Subcutaneous abdominal adipose tissue (tissue), 5 donors: ENCODE data around the gene OR3A3.
"Not testable (repeated sequence)": the region's sequence is repeated elsewhere in the genome, so short reads cannot be mapped to it uniquely, and the experiment has no call there.

ENCODE experiments used
- H3K27ac ChIP-seq: one replicate; pipeline ENCODE4 v1.7.0; 2013; ENCODE audit warnings: low read depth, mild to moderate bottlenecking, inconsistent platforms, low read length, moderate library complexity
- H3K27me3 ChIP-seq, 5 donors: one replicate each; pipeline ENCODE4 v1.7.0; 2013; ENCODE audit warnings: low read length in 5 of 5, inconsistent platforms in 1 of 5; ENCODE audit not compliant: control insufficient read depth in 5 of 5, insufficient read depth in 4 of 5
- H3K36me3 ChIP-seq, 5 donors: one replicate each; pipeline ENCODE4 v1.7.0; 2013; ENCODE audit warnings: low read length in 5 of 5; ENCODE audit not compliant: control insufficient read depth in 5 of 5, insufficient read depth in 5 of 5
- H3K4me1 ChIP-seq, 5 donors: one replicate each; pipeline ENCODE4 v1.7.0; 2013; ENCODE audit warnings: low read length in 5 of 5, mild to moderate bottlenecking in 3 of 5, moderate library complexity in 1 of 5; ENCODE audit not compliant: control insufficient read depth in 5 of 5, insufficient read depth in 5 of 5
- H3K4me3 ChIP-seq, 5 donors: one replicate each; pipeline ENCODE4 v1.7.0; 2013; ENCODE audit warnings: low read length in 5 of 5, low read depth in 1 of 5
- H3K9ac ChIP-seq, 5 donors: one replicate each; pipeline ENCODE4 v1.7.0; 2013; ENCODE audit warnings: low read length in 5 of 5, mild to moderate bottlenecking in 4 of 5, moderate library complexity in 3 of 5
- H3K9me3 ChIP-seq, 5 donors: one replicate each; pipeline ENCODE4 v1.7.0; 2013; ENCODE audit warnings: low read length in 5 of 5; ENCODE audit not compliant: control insufficient read depth in 5 of 5
- donor health status: healthy.
- donor health status: healthy.
- donor health status: healthy.
- donor health status: healthy.
- donor health status: healthy.

OR3A3 gene

GRCh38 chr17:3403856-3404255 is 7.3 kb upstream of the OR3A3 start:
- not testable (repeated sequence) for H3K27ac ChIP-seq, H3K27me3 ChIP-seq, H3K36me3 ChIP-seq, H3K4me1 ChIP-seq, H3K9ac ChIP-seq, H3K4me3 ChIP-seq
- H3K9me3 ChIP-seq, result peaks cover 2 to 17% (median 11%) of the 10 kb centered on the region in 5 donors

- H3K9ac ChIP-seq, H3K27me3 ChIP-seq, H3K27ac ChIP-seq, H3K4me1 ChIP-seq, H3K4me3 ChIP-seq, H3K36me3 ChIP-seq: not testable (repeated sequence)
- H3K9me3 ChIP-seq, result peaks cover 3 to 11% (median 5%) of the 10 kb centered on the region in 5 donors
Measured at GRCh38 chr17:3412216-3412615, 1.0 kb downstream of the OR3A3 start.

- peaks cover 0 to 3% (median 0%) of the 10 kb centered on the region in 5 donors for H3K9me3 ChIP-seq
- H3K4me1 ChIP-seq, result no peaks in the 10 kb centered on the region
- no peak overlapping the region for H3K9ac ChIP-seq
- H3K27ac ChIP-seq, result no peak overlapping the region
- no peaks in the 10 kb centered on the region for H3K36me3 ChIP-seq
- H3K27me3 ChIP-seq, result no peaks in the 10 kb centered on the region
- no peak overlapping the region for H3K4me3 ChIP-seq
Measured at GRCh38 chr17:3415610-3416009, 4.4 kb downstream of the OR3A3 start.

GRCh38 chr17:3418222-3418621 is 7.1 kb downstream of the OR3A3 start:
- no peaks in the 10 kb centered on the region for H3K27me3 ChIP-seq
- no peak overlapping the region for H3K27ac ChIP-seq
- H3K4me1 ChIP-seq, result no peaks in the 10 kb centered on the region
- peaks cover 0 to 3% (median 0%) of the 10 kb centered on the region in 5 donors for H3K9me3 ChIP-seq
- H3K36me3 ChIP-seq, result no peaks in the 10 kb centered on the region
- H3K9ac ChIP-seq, result no peak overlapping the region
- H3K4me3 ChIP-seq, result no peak overlapping the region

- not testable (repeated sequence) for H3K9ac ChIP-seq, H3K27ac ChIP-seq, H3K4me1 ChIP-seq, H3K4me3 ChIP-seq, H3K9me3 ChIP-seq, H3K36me3 ChIP-seq, H3K27me3 ChIP-seq
Measured at GRCh38 chr17:3433215-3433614, 22.0 kb downstream of the OR3A3 start.

- Histone ChIP-seq H3K9me3 (peaks cover 0 to 3% (median 0%) of the 10 kb centered on the region in 5 donors), H3K9ac (no peak within 1 kb of the TSS), H3K27me3 (no peaks in the 10 kb centered on the region), H3K27ac (no peak within 1 kb of the TSS), H3K4me1 (no peaks in the 10 kb centered on the region), H3K36me3 (no peaks in the 10 kb centered on the region), H3K4me3 (no peak within 1 kb of the TSS)
Measured at GRCh38 chr17:3433741-3434140, 22.6 kb downstream of the OR3A3 start, which contains the start of gene OR1E2. OR1E2 (minus strand) TSS chr17:3433841; CDS start chr17:3433841, 0 bp downstream.

GRCh38 chr17:3438368-3438767 is 27.2 kb downstream of the OR3A3 start:
- H3K4me1 ChIP-seq, result no peaks in the 10 kb centered on the region
- H3K27me3 ChIP-seq, result no peaks in the 10 kb centered on the region
- H3K4me3 ChIP-seq, result no peak overlapping the region
- no peak overlapping the region for H3K27ac ChIP-seq
- no peaks in the 10 kb centered on the region for H3K36me3 ChIP-seq
- no peaks in the 10 kb centered on the region for H3K9me3 ChIP-seq
- H3K9ac ChIP-seq, result no peak overlapping the region

- no peak overlapping the region for H3K9ac ChIP-seq
- no peaks in the 10 kb centered on the region for H3K9me3 ChIP-seq
- no peak overlapping the region for H3K27ac ChIP-seq
- H3K4me3 ChIP-seq, result no peak overlapping the region
- H3K4me1 ChIP-seq, result no peaks in the 10 kb centered on the region
- no peaks in the 10 kb centered on the region for H3K27me3 ChIP-seq
- no peaks in the 10 kb centered on the region for H3K36me3 ChIP-seq
Measured at GRCh38 chr17:3440451-3440850, 29.3 kb downstream of the OR3A3 start.

GRCh38 chr17:3447625-3448024 is 36.5 kb downstream of the OR3A3 start:
- H3K9ac ChIP-seq, result no peak overlapping the region
- H3K4me1 ChIP-seq, result peaks cover 0 to 5% (median 0%) of the 10 kb centered on the region in 5 donors
- H3K9me3 ChIP-seq, result peaks cover 0 to 4% (median 0%) of the 10 kb centered on the region in 5 donors
- no peak overlapping the region for H3K4me3 ChIP-seq
- no peak overlapping the region for H3K27ac ChIP-seq
- H3K36me3 ChIP-seq, result no peaks in the 10 kb centered on the region
- no peaks in the 10 kb centered on the region for H3K27me3 ChIP-seq

GRCh38 chr17:3448059-3448665 is 37.0 kb downstream of the OR3A3 start:
- H3K9me3 ChIP-seq, result peaks cover 0 to 4% (median 0%) of the 10 kb centered on the region in 5 donors
- H3K4me1 ChIP-seq, result peaks cover 0 to 5% (median 0%) of the 10 kb centered on the region in 5 donors
- no peaks in the 10 kb centered on the region for H3K36me3 ChIP-seq
- no peaks in the 10 kb centered on the region for H3K27me3 ChIP-seq
- H3K27ac ChIP-seq, result no peak overlapping the region
- H3K9ac ChIP-seq, result no peak overlapping the region
- no peak overlapping the region for H3K4me3 ChIP-seq
